Ascending aorta (tissue), 2 donors: ENCODE measurements around the gene TMEM250. TPM values are rescaled to one million over a fixed set of nuclear protein-coding genes. Genes with fewer than 3 reads are reported as not detected.

ENCODE experiments used
- DNase-seq, 2 donors: peaks; one replicate each; pipeline ENCODE4 v3.0.0-alpha.2; 2019; ENCODE audit warnings: low spot score in 2 of 2
- H3K27ac ChIP-seq, 2 donors: fragments of 200-600 bp; sonication (generic); one replicate each; pipeline ENCODE4 v1.5.1; 2016 to 2017; ENCODE audit warnings: mild to moderate bottlenecking in 1 of 2
- H3K27me3 ChIP-seq: fragments of 200-600 bp; sonication (generic); one replicate; pipeline ENCODE4 v1.5.1; 2017
- H3K36me3 ChIP-seq, 2 donors: fragments of 200-600 bp; sonication (generic); one replicate each; pipeline ENCODE4 v1.5.1; 2016
- H3K4me1 ChIP-seq, 2 donors: fragments of 200-600 bp; sonication (generic); one replicate each; pipeline ENCODE4 v1.5.1; 2016 to 2017; ENCODE audit warnings: mild to moderate bottlenecking in 1 of 2
- H3K4me3 ChIP-seq, 2 donors: fragments of 200-600 bp; sonication (generic); one replicate each; pipeline ENCODE4 v1.5.1; 2016 to 2017; ENCODE audit warnings: mild to moderate bottlenecking in 1 of 2
- H3K9me3 ChIP-seq, 2 donors: fragments of 200-600 bp; sonication (generic); one replicate each; pipeline ENCODE4 v1.5.1; 2016
- CTCF ChIP-seq, 3 experiments: fragments of 200-600 bp in 2 of 3; fragments of 450-650 bp in 1 of 3; sonication (generic) in 2 of 3; IDR thresholded peaks; one replicate each; pipeline ENCODE4 v1.5.1; 2016 to 2019; ENCODE audit warnings: antibody characterized with exemption in 3 of 3, mild to moderate bottlenecking in 1 of 3, moderate library complexity in 1 of 3
- intact Hi-C: fragments of 100-400 bp; cut with DNase I; formaldehyde crosslinking; loops from one replicate; pipeline ENCODE4 v1.15.1; 2023
- total RNA-seq: library from RNA; depleted of rRNA; stranded (reverse); fragments of >200 nt; gene quantifications from one replicate; pipeline ENCODE4 v1.1.0, GENCODE V29; 2016

Gene TMEM250
- total RNA-seq, 1 donor from 2014 or later = 80.3 TPM

DNA sequence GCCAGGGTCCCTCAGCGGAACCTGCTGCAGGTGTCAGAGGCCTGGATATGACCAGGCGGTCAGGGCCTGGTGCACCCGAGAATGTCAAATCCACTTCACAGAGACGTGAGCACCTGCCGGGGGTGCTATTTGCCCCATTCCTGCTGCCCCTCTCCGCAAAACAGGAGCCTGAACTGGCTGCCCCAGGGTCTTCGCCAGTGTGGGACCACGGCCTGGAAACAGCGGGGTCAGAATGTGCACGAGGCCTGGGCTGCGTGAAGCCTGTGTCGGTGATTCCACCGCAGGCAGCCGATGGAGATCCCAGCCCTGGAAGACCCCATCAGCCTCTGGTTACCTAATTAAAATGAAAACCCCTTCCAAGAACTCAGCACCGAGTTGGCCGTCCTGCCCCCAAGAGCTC lies 41.2 kb upstream of the TMEM250 start:
- intact Hi-C loops = no loop called here
- Histone ChIP-seq H3K27me3 (no peaks in the 10 kb centered on the region), H3K4me1 (no peaks in the 10 kb centered on the region), H3K36me3 (no peaks in the 10 kb centered on the region), H3K4me3 (no peak overlapping the region), H3K9me3 (peaks cover 0 to 4% of the 10 kb centered on the region in 2 donors), H3K27ac (no peak overlapping the region)
- DNase-seq = no peak
- TF ChIP-seq CTCF (IDR thresholded peaks at IDR 0.05) = no peak

- Histone ChIP-seq H3K9me3 (no peaks in the 10 kb centered on the region), H3K36me3 (no peaks in the 10 kb centered on the region), H3K27ac (no peak overlapping the region), H3K27me3 (no peaks in the 10 kb centered on the region), H3K4me3 (no peak overlapping the region), H3K4me1 (no peaks in the 10 kb centered on the region)
- no peak for DNase-seq
- no peak for TF ChIP-seq CTCF (IDR thresholded peaks at IDR 0.05)
- intact Hi-C loops = no loop called here
These were observed 39.0 kb upstream of the TMEM250 start for GRCh38 chr9:136157477-136158265.

GRCh38 chr9:136156209-136157120 lies 37.8 kb upstream of the TMEM250 start:
- Histone ChIP-seq H3K4me1 (no peaks in the 10 kb centered on the region), H3K27me3 (no peaks in the 10 kb centered on the region), H3K27ac (no peak overlapping the region), H3K4me3 (no peak overlapping the region), H3K36me3 (no peaks in the 10 kb centered on the region), H3K9me3 (no peaks in the 10 kb centered on the region)
- TF ChIP-seq CTCF (IDR thresholded peaks at IDR 0.05) = no peak
- no peak for DNase-seq
- intact Hi-C loops = no loop called here

GRCh38 chr9:136155576-136155975 lies 36.9 kb upstream of the TMEM250 start:
- H3K27ac ChIP-seq = no peak overlapping the region
- H3K4me1 ChIP-seq = no peaks in the 10 kb centered on the region
- H3K27me3 ChIP-seq = no peaks in the 10 kb centered on the region
- intact Hi-C loops = no loop called here
- DNase-seq = no peak
- H3K9me3 ChIP-seq = no peaks in the 10 kb centered on the region
- H3K36me3 ChIP-seq = no peaks in the 10 kb centered on the region
- H3K4me3 ChIP-seq = no peak overlapping the region
- no peak for TF ChIP-seq CTCF (IDR thresholded peaks at IDR 0.05)

- H3K36me3 ChIP-seq = no peaks in the 10 kb centered on the region
- intact Hi-C loops = no loop called here
- H3K9me3 ChIP-seq = no peaks in the 10 kb centered on the region
- no peak for DNase-seq
- no peak for TF ChIP-seq CTCF (IDR thresholded peaks at IDR 0.05)
- H3K27me3 ChIP-seq = no peaks in the 10 kb centered on the region
- no peak overlapping the region for H3K27ac ChIP-seq
- H3K4me1 ChIP-seq = no peaks in the 10 kb centered on the region
- no peak overlapping the region for H3K4me3 ChIP-seq
These were observed 36.3 kb upstream of the TMEM250 start for GRCh38 chr9:136154943-136155342.
